DND-41 (cell line): ENCODE measurements around the gene STARD10.

Source experiments
- ATAC-seq: fragments of 200-7000 bp; cut with Tn5 transposase; 3 replicates; pipeline ENCODE4 v1.9.1; 2021; ENCODE audit warnings: low read depth; ENCODE audit not compliant: insufficient read depth
- DNase-seq: peaks from one replicate; pipeline ENCODE4 v3.0.0-alpha.2; 2020
- H2AFZ ChIP-seq: 2 replicates; pipeline ENCODE4 v1.6.0; 2012; ENCODE audit warnings: low read depth, low read length
- H3K27ac ChIP-seq: 2 replicates; pipeline ENCODE4 v1.5.1; 2012; ENCODE audit warnings: low read length, inconsistent platforms
- H3K27me3 ChIP-seq: fragments of 200-600 bp; sonication (generic); 2 replicates; pipeline ENCODE4 v1.6.0; 2012; ENCODE audit warnings: low read length, mild to moderate bottlenecking, inconsistent platforms; ENCODE audit not compliant: insufficient read depth, poor library complexity
- H3K36me3 ChIP-seq: 2 replicates; pipeline ENCODE4 v1.5.1; 2012; ENCODE audit warnings: low read length, inconsistent platforms; ENCODE audit not compliant: insufficient read depth
- H3K4me1 ChIP-seq: 2 replicates; pipeline ENCODE4 v1.5.1; 2012; ENCODE audit warnings: mild to moderate bottlenecking, low read length; ENCODE audit not compliant: insufficient read depth
- H3K4me2 ChIP-seq: 2 replicates; pipeline ENCODE4 v1.6.0; 2012; ENCODE audit warnings: mild to moderate bottlenecking, moderate library complexity, low read length, inconsistent platforms; ENCODE audit not compliant: insufficient read depth
- H3K4me3 ChIP-seq, 2 experiments: fragments of 200-600 bp in 1 of 2; shearing (Covaris generic) in 1 of 2; 2 replicates each; pipeline ENCODE4 v1.5.1; 2012 to 2016; ENCODE audit warnings: inconsistent platforms in 2 of 2, low read length in 2 of 2, mild to moderate bottlenecking in 2 of 2, low read depth in 1 of 2, moderate library complexity in 1 of 2
- H3K79me2 ChIP-seq: 2 replicates; pipeline ENCODE4 v1.6.0; 2012; ENCODE audit warnings: low read length, inconsistent platforms; ENCODE audit not compliant: insufficient read depth
- H3K9ac ChIP-seq: 2 replicates; pipeline ENCODE4 v1.6.0; 2012; ENCODE audit warnings: low read depth, mild to moderate bottlenecking, inconsistent platforms, low read length, moderate library complexity
- H3K9me3 ChIP-seq: 2 replicates; pipeline ENCODE4 v1.5.1; 2012; ENCODE audit warnings: low read length, moderate library complexity, mild to moderate bottlenecking, inconsistent platforms; ENCODE audit not compliant: insufficient read depth, severe bottlenecking
- H4K20me1 ChIP-seq: 2 replicates; pipeline ENCODE4 v1.6.0; 2012; ENCODE audit warnings: low read length; ENCODE audit not compliant: insufficient read depth
- EZH2 ChIP-seq: IDR thresholded peaks from 3 replicates; pipeline ENCODE4 v1.6.1; 2012; ENCODE audit warnings: borderline replicate concordance, low read depth, mild to moderate bottlenecking, moderate library complexity, low read length, inconsistent platforms; ENCODE audit not compliant: severe bottlenecking
- TF ChIP-seq, protein P1 (sequence below): IDR thresholded peaks from 2 replicates; pipeline ENCODE4 v1.5.1; 2012; ENCODE audit warnings: borderline replicate concordance, low read length, moderate library complexity, mild to moderate bottlenecking; ENCODE audit not compliant: poor library complexity, severe bottlenecking; ENCODE audit errors: extremely low read depth

STARD10 gene

DNA sequence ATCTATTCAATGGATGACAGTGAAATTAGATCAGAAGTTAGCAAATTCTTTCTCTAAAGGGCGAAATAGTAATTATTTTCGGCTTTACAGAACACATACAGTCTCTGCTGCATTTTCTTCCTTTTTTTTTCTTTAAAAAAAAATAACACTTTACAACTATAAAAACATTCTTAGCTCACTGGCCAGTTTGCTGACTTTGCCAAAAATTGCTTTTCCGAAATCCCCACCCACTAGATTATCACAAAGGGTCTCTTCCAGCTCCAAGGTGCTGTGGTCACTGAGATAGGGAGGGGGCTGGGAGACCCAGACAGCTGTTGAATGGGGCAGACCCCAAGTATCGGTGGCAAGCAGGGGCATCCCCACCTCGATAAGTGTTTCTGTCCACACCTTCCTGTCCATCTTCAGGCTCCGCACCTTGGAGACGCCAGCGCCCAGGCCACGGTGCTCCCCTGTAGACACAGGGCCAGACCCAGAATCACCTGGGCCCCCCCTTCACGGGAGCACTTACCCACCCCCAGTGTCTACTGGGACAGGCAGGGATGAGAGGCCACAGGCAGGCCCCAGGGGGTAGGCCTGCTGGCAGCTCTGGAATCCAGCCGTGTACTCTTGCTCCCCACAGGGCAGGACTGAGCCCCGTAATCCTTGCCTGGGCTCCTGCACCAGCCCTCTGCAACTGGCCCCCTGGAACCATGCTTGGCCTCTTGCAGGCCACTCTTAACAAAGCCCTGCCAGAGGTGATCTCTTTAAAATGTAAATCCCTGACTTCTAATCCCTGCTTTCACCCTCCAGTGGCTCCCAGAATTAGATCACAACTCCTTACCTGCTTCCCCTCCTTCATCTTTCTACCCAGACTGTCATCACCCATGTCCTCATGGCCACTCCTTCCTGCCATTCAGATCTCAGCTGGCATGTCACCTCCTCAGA, 88.1 kb downstream of the STARD10 start:
- ATAC-seq: no peak
- Histone ChIP-seq H3K4me1 (no peaks in the 10 kb centered on the region), H3K9ac (no peak overlapping the region), H4K20me1 (peaks cover 20% of the 10 kb centered on the region), H3K9me3 (no peaks in the 10 kb centered on the region), H3K27me3 (no peaks in the 10 kb centered on the region), H3K27ac (no peak overlapping the region), H3K4me3 (no peak overlapping the region), H3K4me2 (no peak overlapping the region), H3K36me3 (peaks cover 97% of the 10 kb centered on the region), H3K79me2 (no peaks in the 10 kb centered on the region), H2AFZ (no peak overlapping the region)
- TF ChIP-seq, protein P1, sequence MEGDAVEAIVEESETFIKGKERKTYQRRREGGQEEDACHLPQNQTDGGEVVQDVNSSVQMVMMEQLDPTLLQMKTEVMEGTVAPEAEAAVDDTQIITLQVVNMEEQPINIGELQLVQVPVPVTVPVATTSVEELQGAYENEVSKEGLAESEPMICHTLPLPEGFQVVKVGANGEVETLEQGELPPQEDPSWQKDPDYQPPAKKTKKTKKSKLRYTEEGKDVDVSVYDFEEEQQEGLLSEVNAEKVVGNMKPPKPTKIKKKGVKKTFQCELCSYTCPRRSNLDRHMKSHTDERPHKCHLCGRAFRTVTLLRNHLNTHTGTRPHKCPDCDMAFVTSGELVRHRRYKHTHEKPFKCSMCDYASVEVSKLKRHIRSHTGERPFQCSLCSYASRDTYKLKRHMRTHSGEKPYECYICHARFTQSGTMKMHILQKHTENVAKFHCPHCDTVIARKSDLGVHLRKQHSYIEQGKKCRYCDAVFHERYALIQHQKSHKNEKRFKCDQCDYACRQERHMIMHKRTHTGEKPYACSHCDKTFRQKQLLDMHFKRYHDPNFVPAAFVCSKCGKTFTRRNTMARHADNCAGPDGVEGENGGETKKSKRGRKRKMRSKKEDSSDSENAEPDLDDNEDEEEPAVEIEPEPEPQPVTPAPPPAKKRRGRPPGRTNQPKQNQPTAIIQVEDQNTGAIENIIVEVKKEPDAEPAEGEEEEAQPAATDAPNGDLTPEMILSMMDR: no peak
- TF ChIP-seq EZH2: no peak
- DNase-seq: no peak

DNA sequence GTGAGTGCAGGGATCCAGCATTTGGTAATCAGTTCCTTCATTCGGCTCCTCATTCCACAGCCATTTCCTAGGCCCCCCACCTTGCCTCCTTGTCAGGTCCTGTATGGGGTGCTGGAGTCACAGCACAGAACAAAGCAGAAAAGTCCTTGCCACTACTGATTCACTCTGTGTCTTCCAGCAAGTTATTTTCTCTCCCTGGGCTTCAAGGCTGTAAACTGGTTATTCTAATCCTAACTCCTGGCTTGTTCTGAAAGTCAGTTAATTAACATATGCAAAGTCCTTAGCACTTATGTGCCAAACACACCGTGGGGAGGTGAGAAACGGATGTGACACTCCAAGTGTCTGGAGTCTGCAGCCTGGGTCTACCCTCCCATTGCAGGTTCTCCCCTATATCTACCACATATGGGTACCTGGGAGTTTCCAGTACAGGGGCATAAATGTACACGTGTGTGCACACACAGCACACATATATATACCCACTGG, 89.0 kb downstream of the STARD10 start:
- Histone ChIP-seq H3K9ac (no peak overlapping the region), H4K20me1 (peaks cover 20% of the 10 kb centered on the region), H3K27me3 (no peaks in the 10 kb centered on the region), H3K36me3 (peaks cover 97% of the 10 kb centered on the region), H3K27ac (no peak overlapping the region), H3K9me3 (no peaks in the 10 kb centered on the region), H3K4me3 (no peak overlapping the region), H2AFZ (no peak overlapping the region), H3K4me1 (no peaks in the 10 kb centered on the region), H3K79me2 (no peaks in the 10 kb centered on the region), H3K4me2 (no peak overlapping the region)
- TF ChIP-seq, protein P1: no peak
- no peak for TF ChIP-seq EZH2
- ATAC-seq (no peak), DNase-seq (no peak)
